H1 (cell line): ENCODE measurements around the gene MMEL1. TPM values are rescaled to one million over a fixed set of nuclear protein-coding genes. Genes with fewer than 3 reads are reported as not detected.

ENCODE experiments used
- CTCF ChIA-PET: fragments of 300-600 bp; sonication (Branson Sonifier 250); formaldehyde crosslinking; loops from one replicate; lab custom pipeline; 2021; ENCODE audit not compliant: partially characterized antibody; lab: Charles Lee
- POLR2A ChIA-PET: fragments of 300-600 bp; sonication (Branson Sonifier 250); formaldehyde crosslinking; loops from one replicate; lab custom pipeline; 2021; ENCODE audit warnings: inconsistent platforms; ENCODE audit not compliant: partially characterized antibody; lab: Charles Lee
- DNase-seq, 2 experiments: peaks; one replicate each; pipeline versions ENCODE4 v3.0.0 to v3.0.0-alpha.2; 2010 to 2022; ENCODE audit warnings: low spot score in 2 of 2, low read depth in 1 of 2, mixed read lengths in 1 of 2
- FAIRE-seq: peaks from 2 replicates; lab custom pipeline; 2011; peaks lifted over from hg19 to GRCh38; lab: Jason Lieb, UNC
- H2AFZ ChIP-seq: 2 replicates; pipeline ENCODE4 v1.8.1; 2012; ENCODE audit warnings: low read length, inconsistent platforms
- H2AK5ac ChIP-seq: 2 replicates; pipeline ENCODE4 v1.6.1; 2013; ENCODE audit warnings: low read depth, low read length
- H2BK120ac ChIP-seq: replicated peaks from 2 replicates; pipeline ENCODE3; 2013; ENCODE audit warnings: low read depth, low read length, inconsistent platforms
- H2BK12ac ChIP-seq: 2 replicates; pipeline ENCODE4 v1.6.1; 2013; ENCODE audit warnings: low read depth, low read length
- H2BK15ac ChIP-seq: 2 replicates; pipeline ENCODE4 v1.6.1; 2013; ENCODE audit warnings: low read length
- H2BK20ac ChIP-seq: 2 replicates; pipeline ENCODE4 v1.6.1; 2013; ENCODE audit warnings: low read length
- H2BK5ac ChIP-seq: 2 replicates; pipeline ENCODE4 v1.6.1; 2013; ENCODE audit warnings: low read depth, low read length
- H3K14ac ChIP-seq: 2 replicates; pipeline ENCODE4 v1.6.1; 2013; ENCODE audit warnings: inconsistent platforms; ENCODE audit not compliant: insufficient read length
- H3K18ac ChIP-seq: 2 replicates; pipeline ENCODE4 v1.6.1; 2013; ENCODE audit warnings: low read length; ENCODE audit errors: extremely low read depth
- H3K23ac ChIP-seq: 2 replicates; pipeline ENCODE4 v1.6.1; 2013; ENCODE audit warnings: inconsistent platforms; ENCODE audit not compliant: insufficient read length
- H3K23me2 ChIP-seq: 2 replicates; pipeline ENCODE4 v1.6.1; 2013; ENCODE audit warnings: low read depth, low read length
- H3K27ac ChIP-seq: 2 replicates; pipeline ENCODE4 v1.6.1; 2011; ENCODE audit warnings: low read depth, low read length, inconsistent platforms
- H3K27me3 ChIP-seq, 4 experiments: replicated peaks in 1 of 4; 1 replicate in 1 of 4; 2 replicates in 3 of 4; pipeline versions ENCODE4 v1.6.1 to v1.8.1; 2011 to 2013; ENCODE audit warnings: low read length in 3 of 4, mild to moderate bottlenecking in 3 of 4, inconsistent platforms in 2 of 4, mixed read lengths in 2 of 4, moderate library complexity in 1 of 4; ENCODE audit not compliant: control insufficient read depth in 3 of 4, insufficient read depth in 3 of 4; ENCODE audit errors: extremely low read depth in 1 of 4
- H3K36me3 ChIP-seq, 4 experiments: 2 replicates each; pipeline versions ENCODE4 v1.6.1 to v1.8.1; 2011 to 2013; ENCODE audit warnings: mild to moderate bottlenecking in 4 of 4, low read length in 3 of 4, moderate library complexity in 2 of 4, control low read depth in 1 of 4, inconsistent platforms in 1 of 4; ENCODE audit not compliant: insufficient read depth in 4 of 4, control insufficient read depth in 2 of 4
- H3K4ac ChIP-seq: replicated peaks from 2 replicates; pipeline ENCODE3; 2013; ENCODE audit warnings: low read length, low read depth, mixed read lengths, inconsistent platforms; ENCODE audit not compliant: insufficient read length
- H3K4me1 ChIP-seq, 4 experiments: replicated peaks in 1 of 4; 1 replicate in 1 of 4; 2 replicates in 3 of 4; pipeline versions ENCODE4 v1.6.1 to v1.8.1; 2011 to 2013; ENCODE audit warnings: low read length in 3 of 4, inconsistent platforms in 2 of 4, mixed read lengths in 1 of 4; ENCODE audit not compliant: insufficient read depth in 4 of 4, control insufficient read depth in 3 of 4
- H3K4me2 ChIP-seq, 2 experiments: 2 replicates each; pipeline versions ENCODE4 v1.6.1 to v1.8.1; 2011 to 2013; ENCODE audit warnings: low read depth in 2 of 2, low read length in 2 of 2, control low read depth in 1 of 2, inconsistent platforms in 1 of 2, mild to moderate bottlenecking in 1 of 2; ENCODE audit not compliant: insufficient read depth in 1 of 2
- H3K4me3 ChIP-seq, 4 experiments: fragments of 200-600, 300-600 bp in 1 of 4; sonication (generic), shearing (Covaris generic), sonication (Bioruptor Twin) in 1 of 4; 2 replicates each; pipeline versions ENCODE4 v1.5.1 to v1.8.1; 2011 to 2016; ENCODE audit warnings: low read length in 4 of 4, low read depth in 3 of 4, control low read depth in 2 of 4, inconsistent platforms in 2 of 4, mild to moderate bottlenecking in 2 of 4, mixed read lengths in 1 of 4, moderate library complexity in 1 of 4; ENCODE audit not compliant: insufficient read depth in 2 of 4; ENCODE audit errors: extremely low read depth in 1 of 4
- H3K56ac ChIP-seq: replicated peaks from 2 replicates; pipeline ENCODE3; 2013; ENCODE audit warnings: low read depth, mild to moderate bottlenecking, mixed read lengths, low read length, inconsistent platforms; ENCODE audit not compliant: insufficient read length
- H3K79me1 ChIP-seq: 2 replicates; pipeline ENCODE4 v1.6.1; 2013; ENCODE audit warnings: low read depth, low read length, control low read depth
- H3K79me2 ChIP-seq, 2 experiments: 2 replicates each; pipeline versions ENCODE4 v1.6.1 to v1.8.1; 2012 to 2013; ENCODE audit warnings: low read length in 2 of 2, mild to moderate bottlenecking in 2 of 2, inconsistent platforms in 1 of 2; ENCODE audit not compliant: insufficient read depth in 2 of 2, control insufficient read depth in 1 of 2
- H3K9ac ChIP-seq, 4 experiments: replicated peaks in 1 of 4; 1 replicate in 1 of 4; 2 replicates in 3 of 4; pipeline versions ENCODE4 v1.6.1 to v1.8.1; 2011 to 2013; ENCODE audit warnings: low read depth in 3 of 4, low read length in 3 of 4, control low read depth in 2 of 4, mild to moderate bottlenecking in 2 of 4, moderate library complexity in 2 of 4, inconsistent platforms in 1 of 4; ENCODE audit errors: extremely low read depth in 1 of 4
- H3K9me3 ChIP-seq, 2 experiments: 2 replicates each; pipeline versions ENCODE4 v1.6.1 to v1.8.1; 2012 to 2013; ENCODE audit warnings: mild to moderate bottlenecking in 2 of 2, moderate library complexity in 2 of 2, control low read depth in 1 of 2, inconsistent platforms in 1 of 2, low read depth in 1 of 2, low read length in 1 of 2, mixed read lengths in 1 of 2; ENCODE audit not compliant: insufficient read depth in 2 of 2
- H4K20me1 ChIP-seq, 2 experiments: replicated peaks in 1 of 2; 2 replicates each; pipeline versions ENCODE3 to v1.8.1; 2011 to 2013; ENCODE audit warnings: inconsistent platforms in 2 of 2, low read length in 2 of 2, mild to moderate bottlenecking in 1 of 2; ENCODE audit not compliant: insufficient read depth in 2 of 2, control insufficient read depth in 1 of 2
- H4K5ac ChIP-seq: 2 replicates; pipeline ENCODE4 v1.6.1; 2013; ENCODE audit warnings: low read length, low read depth, mixed read lengths, inconsistent platforms; ENCODE audit not compliant: insufficient read length
- H4K8ac ChIP-seq: 2 replicates; pipeline ENCODE4 v1.8.0; 2013; ENCODE audit warnings: mild to moderate bottlenecking, moderate library complexity, low read length, inconsistent platforms; ENCODE audit not compliant: insufficient read depth; ENCODE audit errors: extremely low read depth
- H4K91ac ChIP-seq: replicated peaks from 2 replicates; pipeline ENCODE3; 2013; ENCODE audit warnings: low read length, mixed read lengths, inconsistent platforms; ENCODE audit not compliant: insufficient read length
- CREB1 ChIP-seq: IDR thresholded peaks from 2 replicates; pipeline ENCODE4 v1.6.1; 2012; ENCODE audit warnings: inconsistent platforms
- EGR1 ChIP-seq: IDR thresholded peaks from 2 replicates; pipeline ENCODE4 v1.6.1; 2011; ENCODE audit warnings: low read depth, low read length, borderline replicate concordance
- HDAC2 ChIP-seq, 2 experiments: fragments of 300-600 bp in 1 of 2; sonication (generic) in 1 of 2; IDR thresholded peaks; 2 replicates each; pipeline ENCODE4 v1.6.1; 2011 to 2012; ENCODE audit warnings: low read depth in 2 of 2, low read length in 2 of 2, mild to moderate bottlenecking in 2 of 2, moderate library complexity in 2 of 2, borderline replicate concordance in 1 of 2, inconsistent platforms in 1 of 2
- JUND ChIP-seq: IDR thresholded peaks from 2 replicates; pipeline ENCODE4 v1.6.1; 2011; ENCODE audit warnings: mild to moderate bottlenecking, improper control_type of control experiment, low read length
- POLR2A ChIP-seq, 2 experiments: IDR thresholded peaks; 1 replicate in 1 of 2; 2 replicates in 1 of 2; pipeline ENCODE4 v1.6.1; 2011; ENCODE audit warnings: low read depth in 2 of 2, low read length in 2 of 2, mild to moderate bottlenecking in 2 of 2; ENCODE audit errors: control extremely low read depth in 1 of 2
- SAP30 ChIP-seq: fragments of 300-600 bp; sonication (generic); IDR thresholded peaks from 2 replicates; pipeline ENCODE4 v1.7.1; 2012; ENCODE audit warnings: low read length, moderate library complexity, mild to moderate bottlenecking, inconsistent platforms; ENCODE audit not compliant: insufficient read depth, insufficient replicate concordance
- SIN3A ChIP-seq, 2 experiments: IDR thresholded peaks in 1 of 2; conservative IDR thresholded peaks in 1 of 2; 2 replicates each; pipeline ENCODE4 v1.6.1; 2011 to 2012; ENCODE audit warnings: low read length in 2 of 2, improper control_type of control experiment in 1 of 2, low read depth in 1 of 2, mild to moderate bottlenecking in 1 of 2
- SP1 ChIP-seq: IDR thresholded peaks from 2 replicates; pipeline ENCODE4 v1.6.1; 2011; ENCODE audit warnings: low read depth, low read length
- SUZ12 ChIP-seq: fragments of 200-600 bp; sonication (generic); IDR thresholded peaks from 2 replicates; pipeline ENCODE4 v1.6.1; 2012; ENCODE audit warnings: mild to moderate bottlenecking, inconsistent platforms, low read length, moderate library complexity, mixed read lengths
- TAF1 ChIP-seq: IDR thresholded peaks from 2 replicates; pipeline ENCODE4 v1.6.1; 2011; ENCODE audit warnings: mild to moderate bottlenecking, low read depth, low read length
- WGBS, 2 experiments: shearing (Covaris generic) in 1 of 2; methylation state at CpG; one replicate each; pipeline versions ENCODE4 v1.1.6 to v1.1.7; 2013 to 2015; ENCODE audit warnings: low lambda C conversion rate in 2 of 2, mixed read lengths in 2 of 2, inconsistent platforms in 1 of 2, low coverage in 1 of 2, missing lambda C conversion rate in 1 of 2; ENCODE audit not compliant: insufficient replicate concordance in 2 of 2, insufficient coverage in 1 of 2, insufficient read length in 1 of 2; ENCODE audit errors: extremely low coverage in 1 of 2, missing lambda C conversion rate in 1 of 2; 5-methylcytosine and 5-hydroxymethylcytosine counted together
- polyA plus RNA-seq, 7 experiments: library from polyadenylated mRNA; depleted of rRNA in 3 of 7; stranded (reverse) in 5 of 7; unstranded in 2 of 7; fragments of >200 nt in 5 of 7; fragments of 200-250 nt in 2 of 7; gene quantifications; 1 replicate in 5 of 7; 2 replicates in 1 of 7; 4 replicates in 1 of 7; pipeline versions ENCODE4 v1.2.1 to v1.2.3, GENCODE V29; 2011 to 2013; ENCODE audit warnings: missing spikeins in 2 of 7, mixed read lengths in 2 of 7
- total RNA-seq: library from RNA; stranded (reverse); fragmentation: NEBNext Ultra II Directional; extraction: Animal tissue kit (Norgen Biotek cat#: 25700); gene quantifications from 2 replicates; pipeline ENCODE4 v1.2.1, GENCODE V29; 2021

MMEL1 gene
- total and polyA plus RNA-seq, 2 of the 8 experiments (the other 6 are each of a cell fraction or from before 2014, with no cell fraction given) = 0.91 to 1.7 TPM

DNA sequence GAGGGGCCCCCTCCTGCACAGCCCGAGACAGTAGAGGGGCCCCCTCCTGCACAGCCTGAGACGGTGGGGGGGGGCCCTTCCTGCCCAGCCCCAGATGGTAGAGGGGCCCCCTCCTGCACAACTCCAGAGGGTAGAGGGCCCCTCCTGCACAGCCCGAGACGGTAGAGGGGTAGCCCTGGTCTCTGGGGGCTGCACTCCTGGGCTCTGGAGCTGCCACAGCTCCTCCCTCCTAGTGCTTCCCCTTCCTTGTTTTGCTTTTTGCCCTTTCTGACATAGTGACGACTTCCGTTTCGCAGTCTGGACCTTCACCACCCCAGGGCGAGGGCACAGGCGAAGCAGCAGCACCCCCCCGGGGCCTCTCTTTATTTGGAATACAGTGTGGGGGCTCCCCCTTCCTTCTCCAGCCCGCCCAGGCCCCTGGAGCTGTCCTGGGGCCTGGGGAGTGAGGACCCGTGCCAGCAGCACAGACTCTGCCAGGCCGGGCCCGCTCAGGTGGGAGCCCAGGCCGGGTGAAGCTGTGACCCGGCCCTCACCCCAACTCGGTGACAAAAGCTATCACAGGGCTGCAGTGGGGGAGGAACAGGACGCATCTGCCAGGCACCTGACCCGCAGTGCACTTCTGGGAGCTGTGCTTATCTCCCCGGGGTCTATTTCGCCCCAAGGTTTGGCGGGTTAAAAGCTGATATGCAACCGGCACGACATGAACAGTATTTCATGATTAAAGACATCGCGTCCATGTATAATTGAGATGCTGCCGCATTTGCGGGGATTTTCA, 47.3 kb downstream of the MMEL1 start:
- Histone ChIP-seq H2BK20ac (no peak overlapping the region), H2BK120ac (peak overlapping the region; percentile 94), H2BK12ac (no peak overlapping the region), H3K36me3 (peaks cover 0 to 4% (median 0%) of the 10 kb centered on the region in 4 experiments; a peak in 1 of 8 replicates), H4K20me1 (peaks cover 2 to 3% of the 10 kb centered on the region in 2 experiments), H3K4me3 (peak overlapping the region; percentile 72 to 88 (median 79)), H3K4me2 (peak overlapping the region; percentile 65 to 88), H3K79me2 (no peaks in the 10 kb centered on the region), H3K9ac (peak overlapping the region; percentile 54 to 65 (median 60); a peak in 6 of 7 replicates), H3K27ac (peak overlapping the region; percentile 45; the same call in 1 of the 2 replicates), H2AFZ (no peak overlapping the region), H3K56ac (peak overlapping the region; percentile 82), H3K23me2 (peaks cover 12% of the 10 kb centered on the region), H3K18ac (peak overlapping the region; percentile 19), H3K14ac (peak overlapping the region; percentile 8), H3K79me1 (no peaks in the 10 kb centered on the region; the same call in 1 of the 2 replicates), H4K5ac (peak overlapping the region; percentile 81), H3K27me3 (no peaks in the 10 kb centered on the region), H4K91ac (peak overlapping the region; percentile 52), H2AK5ac (no peak overlapping the region), H2BK15ac (0 out of 2 replicates have a peak overlapping the region, but pooled peaks have one; percentile 72), H2BK5ac (peak overlapping the region; percentile 91; the same call in 1 of the 2 replicates), H3K9me3 (peaks cover 0 to under 1% of the 10 kb centered on the region in 2 experiments; a peak in 1 of 4 replicates), H3K4ac (peak overlapping the region; percentile 78), H4K8ac (peak overlapping the region; percentile 87), H3K23ac (no peak overlapping the region), H3K4me1 (peaks cover 0 to 25% (median 9%) of the 10 kb centered on the region in 4 experiments; a peak in 4 of 7 replicates)
- peak; percentile 13; the same call in 1 of the 2 replicates for TF ChIP-seq TAF1
- TF ChIP-seq SIN3A (conservative IDR thresholded peaks at IDR 0.05 in 1 of 2, IDR thresholded peaks at IDR 0.05 in 1 of 2; ENCODE audit: low read depth in 1 of 2, low read length in 2 of 2) = peak in 1 of 2 experiments; percentile 29; a peak in 1 of 4 replicates
- TF ChIP-seq SAP30 = peak; percentile 57
- no peak for TF ChIP-seq SUZ12
- no peak; a peak in 1 of 3 replicates for TF ChIP-seq POLR2A (IDR thresholded peaks at IDR 0.05; ENCODE audit: control extremely low read depth in 1 of 2, low read depth in 2 of 2, low read length in 2 of 2)
- TF ChIP-seq SP1 = peak; percentile 78
- TF ChIP-seq HDAC2 (IDR thresholded peaks at IDR 0.05; ENCODE audit: borderline replicate concordance in 1 of 2, low read depth in 2 of 2, low read length in 2 of 2) = no peak
- TF ChIP-seq JUND = no peak
- 0 out of 2 replicates have a peak, but pooled peaks have one; percentile 47 for TF ChIP-seq CREB1
- TF ChIP-seq EGR1 = no peak
- no peak for FAIRE-seq
- 4% methylated on average over 26 of the region's 28 CpGs; no CpG with 5 or more reads in 1 of the 2 experiments for WGBS, 2 experiments
- ChIA-PET POLR2A (interaction anchor here (0.8 to 1.5 kb wide), 10 partner anchors 13 to 81 kb away, joined by 3 to 9 read pairs (median 4); partner anchors contain the start of gene PANK4), CTCF (interaction anchor here (0.7 to 4.5 kb wide), 6 partner anchors 14 to 1190 kb away, joined by 3 to 24 read pairs (median 3); partner anchors contain the start of gene TNFRSF14)
- DNase-seq = peak in 1 of 2 experiments; percentile 61
